GM21723 (cell line): ENCODE data around the gene MMP28.
A peak's percentile ranks its signal among the peaks of the same experiment; 100 is the strongest.
"Not testable (repeated sequence)": the region's sequence is repeated elsewhere in the genome, so short reads cannot be mapped to it uniquely, and the experiment has no call there.

ENCODE experiments used
- ATAC-seq: cut with Tn5 transposase; IDR thresholded peaks from one replicate; pipeline ENCODE4 v1.9.1; 2021; ENCODE audit warnings: mild to moderate bottlenecking, moderate library complexity; ENCODE audit not compliant: unreplicated experiment

MMP28 gene

DNA sequence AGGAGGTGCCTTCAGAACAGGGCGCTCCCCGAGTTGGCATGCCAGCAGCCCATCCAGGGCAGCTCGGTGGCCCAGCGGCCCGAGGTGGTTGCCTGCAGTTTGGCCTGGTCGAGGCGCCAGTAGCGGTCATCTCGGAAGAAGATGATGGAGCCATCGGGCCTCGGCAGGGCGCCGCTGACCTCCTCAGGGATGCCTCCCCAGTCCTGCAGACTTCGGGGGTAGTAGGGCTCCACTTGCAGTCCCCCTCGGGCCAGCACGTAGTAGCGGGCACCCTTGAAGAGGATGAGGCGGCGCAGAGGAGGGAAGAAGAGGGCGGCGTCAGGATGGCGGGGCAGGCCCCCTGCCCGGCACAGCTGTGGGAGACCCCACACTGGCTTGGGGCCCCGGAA lies 29.0 kb downstream of the MMP28 start:
- no peak for ATAC-seq

DNA sequence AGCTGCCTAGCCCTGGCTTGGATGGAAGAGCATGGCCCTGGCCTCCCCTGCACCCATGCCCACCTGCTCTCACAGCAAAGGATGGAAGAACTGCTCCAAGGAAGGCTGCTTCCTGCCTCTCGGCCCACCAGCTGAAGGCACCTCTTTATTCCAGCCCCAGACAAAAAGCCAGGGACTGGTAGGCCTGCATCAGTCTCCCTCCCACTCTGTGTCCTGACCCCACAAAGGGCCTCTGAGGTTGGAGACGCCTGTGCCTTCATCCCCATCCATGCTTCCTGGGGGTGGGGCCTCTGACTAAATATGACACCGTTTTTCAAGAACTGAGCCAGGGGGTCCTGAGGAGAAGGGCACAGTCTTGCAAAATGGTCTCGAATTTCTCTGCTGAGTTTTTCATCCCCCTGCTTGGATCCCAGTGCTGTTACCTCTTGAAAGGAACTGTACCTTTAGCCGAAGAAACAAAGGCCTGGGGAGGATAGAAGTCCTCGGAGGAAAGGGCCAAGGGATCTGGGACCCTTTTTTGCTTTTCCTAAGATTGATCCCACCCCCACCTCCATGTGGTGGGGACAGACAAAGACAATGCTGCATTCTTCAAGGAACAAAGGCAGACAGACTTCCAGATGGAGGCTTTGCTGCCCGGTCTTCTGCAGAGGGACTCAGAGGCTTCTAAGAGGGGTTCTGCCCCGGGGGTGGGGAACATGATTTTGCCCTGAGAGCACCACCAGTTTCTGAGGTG lies 29.5 kb downstream of the MMP28 start:
- no peak for ATAC-seq

DNA sequence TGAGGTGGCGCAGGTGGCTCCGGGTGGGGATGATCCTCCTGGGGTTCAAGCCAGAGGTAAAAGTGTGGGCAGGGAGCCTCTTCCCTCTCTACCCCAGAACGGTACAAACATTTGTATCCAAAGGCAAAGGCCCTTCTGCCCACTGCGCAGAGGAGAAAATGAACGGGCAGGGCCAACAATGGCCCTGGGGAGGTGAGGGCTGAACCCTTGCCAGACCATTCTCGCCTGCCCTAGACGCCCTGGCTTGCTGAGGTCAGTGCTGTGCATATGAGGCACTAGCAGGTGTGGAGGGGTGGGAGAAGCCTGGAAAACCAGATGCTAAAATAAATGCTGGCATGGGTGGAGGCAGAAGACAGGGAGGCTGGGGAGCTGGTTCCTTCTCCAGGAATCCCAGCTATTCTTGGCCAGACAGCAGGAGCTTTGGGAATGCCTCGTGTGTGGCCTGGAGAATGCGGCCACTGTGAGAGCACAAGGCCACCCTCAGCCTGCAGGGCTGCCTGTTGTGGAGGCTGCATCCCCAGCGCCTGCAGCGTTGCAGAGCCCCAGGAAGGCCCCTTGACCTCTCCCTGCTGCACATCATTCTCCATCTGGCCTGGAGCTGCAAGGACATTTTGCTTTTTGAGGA lies 30.2 kb downstream of the MMP28 start:
- no peak for ATAC-seq

GRCh38 chr17:35764123-35764991 lies 31.1 kb downstream of the MMP28 start:
- ATAC-seq = peak; percentile 86

- ATAC-seq = no peak
Measured at GRCh38 chr17:35763767-35764122, 31.7 kb downstream of the MMP28 start.

DNA sequence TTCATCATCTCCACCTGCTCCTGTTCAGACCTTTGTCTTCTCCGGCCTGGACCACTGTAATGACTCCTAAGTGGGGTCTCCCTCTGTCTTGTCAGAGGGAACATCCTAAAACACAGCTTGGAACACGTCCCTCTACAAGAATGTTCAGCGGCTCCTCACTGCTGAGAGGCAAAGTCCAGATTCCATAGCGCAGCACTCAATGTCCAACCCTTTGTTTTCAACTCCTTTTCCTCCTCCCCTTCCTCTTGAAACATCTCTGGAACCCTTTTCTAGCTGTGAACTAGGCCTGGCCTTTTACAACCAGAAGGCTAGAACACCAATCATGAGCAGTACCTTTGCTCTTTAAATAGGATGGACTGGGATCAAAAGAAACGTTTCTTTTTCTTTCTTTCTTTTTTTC lies 33.8 kb downstream of the MMP28 start:
- no peak for ATAC-seq

DNA sequence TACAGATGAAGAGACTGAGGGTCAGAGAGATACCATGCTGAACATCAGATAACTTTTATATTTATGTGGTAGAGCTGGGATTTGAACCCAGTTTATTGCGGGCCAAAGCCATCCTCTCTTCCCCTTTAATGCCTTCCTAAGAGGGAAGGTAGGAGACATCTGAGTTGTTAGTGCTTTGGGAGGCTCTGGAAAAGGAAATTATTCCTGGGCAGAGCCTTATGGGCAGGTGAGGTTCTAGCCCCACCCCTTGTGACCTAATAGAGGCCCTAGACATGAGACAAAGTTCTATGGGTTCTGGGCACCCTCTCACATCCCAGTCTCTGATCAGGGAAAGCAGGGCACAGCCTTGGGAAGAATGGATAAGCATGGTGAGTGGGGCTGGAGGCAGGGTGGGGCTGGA lies 34.9 kb downstream of the MMP28 start, which contains the start of gene C17orf50:
Gene C17orf50, plus strand, starts transcription at position 301 of the 400 bp plus-strand sequence. Its CDS starts 55 bp downstream, at position 356.
- no peak for ATAC-seq

DNA sequence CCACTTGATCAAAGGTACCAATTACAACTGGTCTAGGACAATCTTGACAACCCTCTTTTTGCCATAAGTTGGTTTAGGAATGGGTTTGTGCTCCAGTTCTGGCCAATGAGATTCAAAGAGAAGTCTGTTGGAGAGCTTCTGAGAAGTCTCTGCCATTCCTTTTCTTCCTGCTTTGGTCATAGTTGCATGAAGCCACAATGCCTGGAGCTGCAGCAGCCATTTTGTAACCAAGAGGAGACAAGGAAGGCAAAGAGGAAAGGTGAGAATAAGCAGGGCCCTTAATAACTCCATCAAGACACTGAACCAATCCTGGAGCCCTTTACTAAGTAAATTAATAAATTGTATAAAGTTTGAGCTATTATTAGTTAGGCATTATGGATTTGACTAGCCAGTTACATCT lies 38.2 kb downstream of the MMP28 start:
- no peak for ATAC-seq

GRCh38 chr17:35752945-35753764 lies 42.3 kb downstream of the MMP28 start, which contains the start of gene GAS2L2:
GAS2L2 (minus strand) TSS chr17:35753239; CDS start chr17:35752850, 389 bp downstream.
- ATAC-seq = no peak

DNA sequence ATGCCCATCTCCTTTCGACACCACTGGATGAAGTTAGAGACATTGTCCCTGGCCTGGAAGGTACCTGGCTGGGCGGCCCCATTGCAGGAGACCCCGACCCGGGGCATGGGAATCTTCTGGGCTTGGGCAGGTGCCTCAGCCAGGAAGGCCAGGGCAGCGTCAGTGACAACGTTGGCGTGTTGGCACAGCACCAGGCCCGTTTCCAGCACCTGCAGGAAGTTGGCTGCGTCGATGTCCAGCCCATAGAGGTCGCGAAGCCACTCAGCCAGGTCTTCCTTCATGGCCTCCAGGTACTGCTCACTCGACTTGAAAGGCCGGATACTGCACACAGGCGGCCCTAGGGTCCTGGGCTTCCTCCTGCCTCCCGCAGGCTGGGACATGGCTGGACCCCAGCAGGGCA lies 43.0 kb downstream of the MMP28 start:
- ATAC-seq = no peak

DNA sequence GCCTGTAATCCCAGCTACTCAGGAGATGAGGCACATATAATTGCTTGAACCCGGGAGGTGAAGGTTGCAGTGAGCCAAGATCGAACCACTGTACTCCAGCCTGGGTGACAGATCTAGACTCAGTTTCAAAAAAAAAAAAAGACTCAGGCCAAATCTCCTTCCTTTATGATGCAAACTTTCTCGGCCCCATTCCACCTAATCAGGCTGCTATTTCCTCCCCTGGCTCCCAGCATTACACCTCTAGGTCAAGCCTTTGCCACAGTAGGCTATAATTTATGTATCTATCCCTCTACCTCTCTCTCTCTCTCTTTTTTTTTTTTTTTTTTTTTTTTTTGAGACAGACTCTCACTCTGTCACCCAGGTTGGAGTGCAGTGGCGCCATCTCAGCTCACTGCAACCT lies 43.9 kb downstream of the MMP28 start:
- ATAC-seq = not testable (repeated sequence)

- ATAC-seq = no peak
Measured at GRCh38 chr17:35750526-35751395, 44.7 kb downstream of the MMP28 start.

- no peak for ATAC-seq
Measured at GRCh38 chr17:35749560-35750412, 45.7 kb downstream of the MMP28 start.

DNA sequence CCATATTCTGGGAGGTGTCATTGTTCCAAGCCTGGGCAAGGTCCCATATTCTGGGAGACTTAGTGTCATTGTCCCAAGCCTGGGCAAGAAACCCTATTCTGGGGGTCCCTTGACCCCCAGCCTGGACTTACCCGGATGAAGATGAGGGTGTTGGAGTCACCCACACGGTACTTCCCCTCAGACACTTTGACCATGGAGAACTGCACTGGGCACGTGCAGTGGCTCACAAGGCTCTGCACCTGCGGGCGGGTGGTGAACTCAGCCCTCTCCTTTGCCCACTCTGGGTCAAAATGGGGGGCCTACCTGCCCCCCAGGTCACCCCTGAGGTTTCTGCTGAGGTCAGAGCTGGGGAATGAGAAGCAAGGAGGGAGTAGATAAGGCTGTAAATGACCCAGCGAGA lies 46.5 kb downstream of the MMP28 start:
- ATAC-seq = no peak

DNA sequence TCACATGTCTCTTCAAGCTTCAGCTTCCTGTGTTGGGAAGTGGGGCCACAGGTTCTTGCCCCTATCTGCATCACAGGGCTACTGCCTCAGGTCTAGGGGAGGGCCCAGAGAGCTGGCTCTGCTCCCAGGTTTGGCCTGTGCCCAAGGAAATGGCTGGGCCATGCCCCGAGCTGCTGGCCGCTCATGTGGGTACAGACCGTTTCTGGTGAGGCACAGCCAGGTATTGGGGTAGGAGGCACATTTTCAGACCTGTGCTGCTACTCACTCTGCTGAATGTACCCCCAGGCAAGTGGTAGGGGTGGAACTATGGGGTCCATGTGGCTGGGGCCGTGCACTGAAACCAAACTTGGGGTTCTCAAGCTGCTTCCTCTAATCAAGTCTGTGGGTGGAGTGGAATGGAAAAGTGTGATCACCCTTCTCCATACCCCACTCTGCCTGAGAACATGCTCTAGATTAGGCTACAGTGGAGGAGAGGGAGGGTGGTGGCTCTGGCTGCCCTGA lies 47.0 kb downstream of the MMP28 start:
- ATAC-seq = no peak

DNA sequence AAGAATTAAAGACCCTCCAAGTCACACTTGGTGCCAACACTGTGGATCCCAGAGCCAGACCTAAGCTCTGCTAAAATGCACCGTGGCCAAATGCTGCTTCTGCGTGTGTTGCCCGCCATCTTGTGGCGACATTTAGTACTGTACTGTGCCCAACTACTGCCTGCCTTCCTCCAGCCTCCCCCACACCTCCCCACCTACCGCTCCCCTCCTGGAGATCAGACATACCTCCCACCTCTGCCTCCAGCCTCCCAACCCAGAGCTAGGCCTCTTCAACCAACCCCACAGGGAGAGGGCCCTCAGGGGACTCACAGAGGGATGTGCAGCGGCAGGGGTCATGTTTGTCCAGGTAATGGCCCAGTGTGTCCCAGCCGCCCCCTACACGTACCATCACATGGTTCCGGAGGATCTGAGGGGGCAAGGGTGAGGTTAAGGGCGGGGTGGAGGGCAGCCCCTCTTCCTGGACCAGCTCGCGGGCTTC lies 47.9 kb downstream of the MMP28 start:
- no peak for ATAC-seq

- ATAC-seq = no peak
Measured at GRCh38 chr17:35745749-35746320, 49.6 kb downstream of the MMP28 start.

DNA sequence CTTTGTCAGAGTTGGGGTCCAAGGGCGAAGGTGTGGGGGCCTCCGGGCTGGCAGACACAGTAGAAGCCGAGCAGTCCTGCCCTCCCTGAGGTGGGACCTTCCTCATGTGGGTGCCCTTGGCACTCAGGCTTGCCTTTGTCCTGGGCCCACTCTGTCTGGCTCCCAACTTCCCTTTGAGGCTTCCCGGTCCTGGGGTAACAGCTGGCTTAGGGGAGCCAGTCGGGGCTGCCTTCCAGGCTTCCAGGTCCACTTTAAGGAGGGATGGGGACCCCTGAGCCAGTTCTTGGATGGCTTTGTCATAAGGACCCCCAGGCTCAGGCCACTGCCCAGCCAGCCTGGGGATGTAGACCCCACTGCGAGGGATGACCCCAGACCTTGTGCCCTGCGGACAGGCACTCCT lies 50.2 kb downstream of the MMP28 start:
- ATAC-seq = no peak
